GM21423 (cell line): ENCODE measurements around the gene MAP2K7.
"Not testable (repeated sequence)": the region's sequence is repeated elsewhere in the genome, so short reads cannot be mapped to it uniquely, and the experiment has no call there.

Experiments used
- ATAC-seq: cut with Tn5 transposase; IDR thresholded peaks from one replicate; pipeline ENCODE4 v1.9.1; 2021; ENCODE audit warnings: mild to moderate bottlenecking, moderate library complexity; ENCODE audit not compliant: unreplicated experiment

The MAP2K7 gene

DNA sequence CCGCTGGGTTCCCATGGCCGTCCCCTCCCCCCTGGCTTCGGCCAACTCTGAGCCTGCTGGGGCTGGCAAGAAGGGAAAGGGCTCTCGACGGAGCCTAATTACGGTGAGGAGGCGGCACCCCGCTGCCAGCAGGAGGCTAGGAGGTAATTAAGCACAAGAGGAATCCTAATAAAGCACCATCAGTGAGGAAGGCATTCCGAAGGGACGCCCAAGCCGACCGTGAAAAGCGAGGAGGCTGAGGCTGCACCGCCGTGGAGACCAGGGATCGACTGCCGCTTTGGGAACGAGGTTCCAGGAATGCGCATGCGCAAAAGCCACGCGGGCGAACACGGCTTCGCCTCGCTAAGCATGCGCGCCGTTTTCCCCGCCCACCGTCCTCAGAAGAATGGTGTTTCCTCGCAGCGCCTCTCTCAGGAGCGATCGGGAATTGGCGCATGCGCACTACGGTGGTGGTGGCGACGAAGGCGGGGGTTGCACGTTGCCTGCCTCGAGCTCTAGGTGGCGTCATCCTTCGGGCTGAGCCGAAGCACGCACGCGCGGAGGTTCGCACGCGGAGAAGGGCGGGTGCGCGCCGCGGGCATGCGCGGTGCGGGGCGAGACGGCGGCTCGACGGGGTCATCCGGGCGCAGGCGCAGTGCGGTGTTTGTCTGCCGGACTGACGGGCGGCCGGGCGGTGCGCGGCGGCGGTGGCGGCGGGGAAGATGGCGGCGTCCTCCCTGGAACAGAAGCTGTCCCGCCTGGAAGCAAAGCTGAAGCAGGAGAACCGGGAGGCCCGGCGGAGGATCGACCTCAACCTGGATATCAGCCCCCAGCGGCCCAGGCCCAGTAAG lies at the start of gene MAP2K7:
Gene MAP2K7, plus strand, starts transcription at position 634 of the 830 bp plus-strand sequence. Its CDS starts 68 bp downstream, at position 702.
- peak; percentile 83 for ATAC-seq

DNA sequence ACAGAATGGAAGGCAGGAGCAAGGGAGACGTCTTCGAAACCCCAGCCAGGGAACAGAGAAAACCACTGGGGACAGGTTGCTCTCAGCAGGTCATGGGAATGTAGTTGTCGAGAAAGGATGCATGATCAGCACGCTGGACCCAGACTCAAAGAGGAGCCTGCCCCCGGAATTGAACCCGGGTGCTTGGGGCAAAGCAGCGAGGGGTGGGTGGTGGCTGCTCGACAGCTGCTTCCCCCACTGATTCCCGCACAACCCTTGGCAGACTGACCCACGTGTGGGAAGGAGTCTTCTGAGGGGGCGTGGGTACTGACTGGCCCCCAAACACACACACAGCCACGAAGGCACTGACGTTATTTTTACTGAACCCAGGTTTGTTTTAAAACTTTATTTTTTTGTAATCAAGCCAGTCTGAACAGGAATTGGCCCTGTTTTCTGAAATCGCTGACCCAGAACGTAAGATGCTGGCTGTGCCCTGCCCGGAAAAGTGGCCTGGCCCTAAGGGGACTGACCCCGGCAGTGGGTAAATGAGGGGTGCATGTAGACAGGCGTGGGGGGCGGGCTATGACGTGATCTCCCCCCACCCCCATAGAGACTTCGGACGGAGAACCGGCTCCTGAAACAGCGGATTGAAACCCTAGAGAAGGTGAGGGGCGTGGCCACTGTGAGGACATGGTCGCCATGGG lies 48.1 kb upstream of the MAP2K7 start:
- ATAC-seq = no peak

DNA sequence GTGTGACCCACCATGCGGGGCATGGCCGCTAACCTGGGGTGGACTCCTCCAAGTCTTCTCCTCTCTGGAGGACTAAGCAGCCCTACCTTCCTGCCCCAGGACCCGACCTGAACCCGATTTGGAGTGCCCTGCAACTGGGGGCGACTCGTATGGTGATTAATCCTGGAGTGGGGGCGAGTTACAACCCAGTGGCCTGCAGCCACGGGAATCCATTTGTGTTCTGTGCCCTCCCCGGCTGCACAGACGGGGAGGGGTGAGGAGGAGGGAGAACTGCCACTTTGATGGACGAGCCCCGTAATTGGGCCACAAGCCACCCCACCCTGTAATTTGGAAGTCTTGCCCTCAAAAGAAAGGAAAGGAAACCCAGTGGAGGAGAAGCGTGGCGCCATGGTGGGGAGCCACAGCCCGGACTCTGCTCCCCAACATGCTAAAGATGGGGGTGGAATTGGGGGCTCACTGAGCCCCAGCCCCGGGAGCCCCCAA lies 47.5 kb upstream of the MAP2K7 start:
- no peak for ATAC-seq

DNA sequence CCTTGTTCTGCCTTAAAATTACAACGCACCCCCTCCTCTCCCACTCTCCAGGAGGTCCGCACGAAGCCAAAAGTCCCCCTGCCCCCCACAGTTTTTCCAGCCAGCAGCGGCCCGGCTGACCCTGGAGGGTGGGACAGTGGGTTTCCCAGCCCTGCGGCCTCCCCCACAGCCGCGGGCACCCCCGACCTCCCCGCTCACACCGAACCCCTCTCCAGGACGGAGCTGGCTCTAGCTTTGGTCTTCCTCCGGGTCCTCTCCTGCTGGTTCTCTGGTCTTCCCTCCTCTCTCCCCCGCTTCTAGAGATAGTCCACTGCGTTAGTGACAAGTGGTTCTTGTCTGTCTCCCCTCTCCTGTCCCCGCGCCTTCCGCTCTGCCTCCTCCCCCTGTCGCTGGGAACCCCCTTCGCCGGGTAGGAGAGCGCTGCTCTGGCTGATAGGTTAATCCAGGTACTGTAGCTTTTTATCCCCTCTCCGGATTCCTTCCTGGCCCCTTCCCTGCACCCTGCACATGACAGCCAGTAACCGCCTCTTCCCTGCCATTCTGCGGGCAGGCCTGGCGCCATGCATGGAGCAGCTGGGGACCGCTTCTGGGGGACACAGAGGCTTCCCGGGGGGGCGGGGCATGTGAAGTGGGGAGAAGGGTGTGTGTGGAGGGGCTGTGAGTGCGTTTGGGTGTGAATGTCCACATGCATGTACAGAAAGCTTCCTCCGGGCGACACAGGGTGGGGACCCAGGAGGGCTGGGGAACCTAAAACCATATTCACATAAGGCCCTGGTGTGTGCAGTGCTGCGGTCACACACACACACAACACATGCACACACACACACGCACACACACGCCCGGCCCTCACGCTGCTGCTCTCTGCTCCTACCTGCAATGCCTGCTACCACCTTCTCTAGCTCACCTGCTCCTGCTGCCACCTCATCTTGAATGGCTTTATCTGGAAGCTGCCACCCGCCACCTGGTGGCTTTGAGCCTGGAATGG lies 46.7 kb upstream of the MAP2K7 start:
- no peak for ATAC-seq

DNA sequence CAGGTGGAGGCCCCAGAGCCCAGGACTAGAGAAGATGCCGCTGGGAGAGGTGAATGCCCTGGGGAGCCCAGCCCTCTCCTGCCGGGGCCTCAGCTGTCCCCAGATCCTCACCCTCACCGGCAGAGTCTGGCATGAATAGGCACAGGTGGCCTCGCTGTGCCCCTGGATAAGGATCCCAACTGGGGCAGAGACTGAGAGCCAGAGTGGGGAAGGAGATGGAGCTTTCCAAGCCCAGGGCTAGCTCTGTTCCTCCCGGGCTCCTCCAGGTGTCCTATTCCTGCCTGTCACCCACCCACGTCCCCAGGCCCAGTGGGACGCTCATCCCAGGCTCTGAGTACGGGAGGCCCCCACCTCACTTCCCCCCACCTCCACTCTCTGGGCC lies 46.0 kb upstream of the MAP2K7 start:
- ATAC-seq = no peak

DNA sequence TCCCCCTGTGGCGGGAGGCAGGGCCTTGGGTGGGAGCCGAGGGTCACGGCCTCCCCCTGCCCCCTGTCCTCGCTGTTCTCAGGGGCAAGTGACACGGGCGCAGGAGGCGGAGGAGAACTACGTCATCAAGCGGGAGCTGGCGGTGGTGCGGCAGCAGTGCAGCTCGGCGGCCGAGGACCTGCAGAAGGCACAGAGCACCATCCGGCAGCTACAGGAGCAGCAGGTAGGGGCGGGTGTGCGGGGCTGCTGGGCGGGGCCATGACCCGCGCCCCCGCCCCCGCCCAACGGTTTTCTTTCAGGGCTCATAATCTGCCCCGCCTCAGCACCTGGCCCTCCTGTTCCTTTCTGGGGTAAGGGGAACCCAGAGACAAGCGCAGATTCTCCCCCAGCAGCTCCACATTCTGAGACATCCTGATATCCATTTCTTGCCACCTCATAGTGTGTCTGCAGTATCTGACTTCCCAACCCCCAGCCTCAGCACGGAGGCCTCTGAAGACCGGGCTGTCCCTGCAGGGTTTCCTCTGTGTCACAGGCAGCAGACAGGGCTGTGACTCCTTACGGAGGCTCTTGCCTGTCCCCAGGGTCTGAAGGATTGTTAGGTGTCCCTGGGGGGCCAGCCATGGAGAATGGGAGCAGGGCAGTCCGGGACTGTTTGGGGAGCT lies 45.4 kb upstream of the MAP2K7 start:
- no peak for ATAC-seq

DNA sequence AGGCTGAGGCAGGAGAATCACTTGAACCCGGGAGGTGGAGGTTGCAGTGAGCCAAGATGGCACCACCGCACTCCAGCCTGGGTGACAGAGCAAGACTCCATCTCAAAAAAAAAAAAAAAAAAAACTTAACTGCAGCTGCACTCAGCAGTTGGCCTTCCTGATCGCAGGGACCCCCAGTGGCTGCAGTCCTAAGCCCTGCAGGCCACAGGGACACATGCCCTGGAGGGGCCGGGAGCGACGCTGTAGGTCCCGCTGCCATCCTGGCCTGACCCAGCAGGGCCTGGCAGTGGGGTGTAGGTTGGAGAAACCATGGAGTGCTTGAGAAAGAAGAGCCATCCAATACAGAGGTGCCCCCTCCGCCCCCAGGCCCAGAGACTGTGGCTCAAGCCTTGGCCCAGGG lies 44.6 kb upstream of the MAP2K7 start:
- not testable (repeated sequence) for ATAC-seq

DNA sequence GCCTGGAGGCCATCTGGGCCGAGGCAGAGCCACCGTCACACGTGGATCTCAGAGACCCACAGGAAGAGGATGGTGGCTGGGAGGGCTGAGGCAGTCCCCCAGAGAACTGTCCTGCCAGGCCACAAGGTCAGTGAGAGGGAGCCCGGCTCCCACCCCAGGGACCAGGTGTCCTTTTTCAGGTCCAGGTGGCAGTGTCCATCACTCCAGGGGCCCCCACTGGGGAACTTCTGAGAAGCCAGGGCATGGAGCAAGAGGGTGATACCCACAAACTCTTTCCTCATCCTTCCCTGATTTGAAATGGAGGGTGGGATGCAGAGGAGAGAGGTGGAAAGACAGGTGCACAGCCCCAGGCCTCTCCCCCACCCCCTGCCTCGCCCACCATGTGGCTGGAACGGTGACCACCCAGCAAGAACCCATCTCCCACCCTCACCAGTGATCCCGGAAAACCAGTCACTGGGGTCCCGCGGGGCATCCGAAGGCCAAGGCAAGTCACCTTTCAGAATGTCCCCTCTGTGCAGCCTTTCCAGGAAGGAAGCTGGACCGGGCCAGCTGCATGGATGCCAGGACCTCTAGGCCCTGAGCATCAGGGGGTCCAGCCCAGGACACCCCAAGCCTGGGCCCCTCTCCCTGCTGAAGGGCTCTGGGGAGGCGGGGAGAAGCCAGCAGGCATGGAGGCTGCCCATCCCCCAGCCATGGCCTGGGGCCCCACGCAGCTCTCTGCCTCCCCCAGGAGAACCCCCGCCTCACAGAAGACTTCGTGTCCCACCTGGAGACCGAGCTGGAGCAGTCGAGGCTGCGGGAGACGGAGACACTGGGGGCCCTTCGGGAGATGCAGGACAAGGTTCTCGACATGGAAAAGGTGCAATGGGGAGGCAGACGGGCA lies 43.6 kb upstream of the MAP2K7 start:
- no peak for ATAC-seq

DNA sequence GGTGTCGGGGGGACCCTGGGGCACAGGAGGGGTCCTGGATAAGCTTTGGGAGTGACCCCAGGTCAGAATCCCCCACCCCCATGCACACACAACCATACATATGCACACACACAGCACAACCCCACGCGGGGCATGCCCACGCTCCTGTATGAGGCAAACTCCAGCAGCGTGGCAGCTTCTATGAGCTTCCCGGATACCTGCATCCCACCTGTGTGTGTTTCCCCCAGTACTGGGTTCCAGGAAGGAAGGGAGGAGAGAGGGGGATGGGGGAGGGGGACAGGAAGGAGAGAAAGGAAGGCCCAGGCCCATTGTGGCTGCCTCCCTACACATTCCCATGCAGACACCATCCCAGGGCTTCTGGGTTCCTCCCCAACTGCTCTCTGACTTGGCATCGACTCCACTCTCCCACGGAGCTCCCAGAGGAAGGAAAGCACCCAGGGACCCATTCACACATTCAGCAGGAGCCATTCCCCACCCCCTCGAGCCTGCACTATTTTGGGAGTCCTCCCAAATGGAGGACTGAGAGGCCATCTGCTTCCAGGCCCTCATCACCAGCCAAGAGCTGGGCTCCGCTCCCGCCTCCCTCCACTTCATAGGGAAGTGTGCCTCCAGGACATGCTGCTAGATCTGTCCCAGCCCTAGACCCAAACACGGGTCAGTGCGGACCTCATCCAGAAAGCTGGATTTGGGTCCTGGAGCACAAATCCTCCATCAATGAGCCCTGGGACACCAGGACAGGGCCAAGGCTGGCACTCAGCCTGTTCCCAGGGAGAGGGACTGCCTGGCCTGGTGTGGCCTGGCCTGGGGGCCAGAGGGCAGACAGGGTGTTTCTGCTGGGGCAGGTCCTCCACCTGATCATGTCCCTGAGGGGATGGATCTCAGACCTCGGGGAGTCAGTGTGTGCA lies 42.7 kb upstream of the MAP2K7 start:
- ATAC-seq = no peak

DNA sequence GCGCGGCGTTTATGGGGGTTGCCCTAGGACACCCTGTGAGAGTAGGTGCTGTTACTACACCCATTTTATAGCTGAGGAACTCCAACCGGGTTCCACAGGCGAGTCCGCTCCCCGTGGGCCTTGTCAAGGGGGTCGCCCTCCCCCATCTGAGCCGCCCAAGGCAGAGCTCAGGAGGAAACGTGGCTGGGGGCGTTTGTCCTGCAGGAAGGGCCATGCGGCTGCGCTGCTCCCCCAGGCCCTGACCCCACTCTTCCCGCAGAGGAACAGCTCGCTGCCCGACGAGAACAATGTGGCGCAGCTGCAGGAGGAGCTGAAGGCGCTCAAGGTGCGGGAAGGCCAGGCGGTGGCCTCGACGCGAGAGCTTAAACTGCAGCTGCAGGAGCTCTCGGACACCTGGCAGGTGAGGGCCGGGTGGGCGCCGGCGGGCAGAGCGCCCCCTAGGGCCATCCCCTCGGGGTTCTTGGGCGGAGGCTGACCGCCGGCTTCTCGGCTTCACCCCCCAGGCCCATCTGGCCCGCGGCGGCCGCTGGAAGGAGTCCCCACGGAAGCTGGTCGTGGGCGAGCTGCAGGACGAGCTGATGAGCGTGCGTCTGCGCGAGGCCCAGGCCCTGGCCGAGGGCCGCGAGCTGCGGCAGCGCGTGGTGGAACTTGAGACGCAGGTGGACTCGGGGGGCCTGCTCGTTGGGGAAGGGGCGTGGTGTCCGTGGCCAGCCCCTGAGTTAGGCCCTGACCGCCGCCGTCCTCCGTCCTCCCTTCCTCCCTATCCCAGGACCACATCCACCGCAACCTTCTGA lies 41.9 kb upstream of the MAP2K7 start:
- no peak for ATAC-seq

DNA sequence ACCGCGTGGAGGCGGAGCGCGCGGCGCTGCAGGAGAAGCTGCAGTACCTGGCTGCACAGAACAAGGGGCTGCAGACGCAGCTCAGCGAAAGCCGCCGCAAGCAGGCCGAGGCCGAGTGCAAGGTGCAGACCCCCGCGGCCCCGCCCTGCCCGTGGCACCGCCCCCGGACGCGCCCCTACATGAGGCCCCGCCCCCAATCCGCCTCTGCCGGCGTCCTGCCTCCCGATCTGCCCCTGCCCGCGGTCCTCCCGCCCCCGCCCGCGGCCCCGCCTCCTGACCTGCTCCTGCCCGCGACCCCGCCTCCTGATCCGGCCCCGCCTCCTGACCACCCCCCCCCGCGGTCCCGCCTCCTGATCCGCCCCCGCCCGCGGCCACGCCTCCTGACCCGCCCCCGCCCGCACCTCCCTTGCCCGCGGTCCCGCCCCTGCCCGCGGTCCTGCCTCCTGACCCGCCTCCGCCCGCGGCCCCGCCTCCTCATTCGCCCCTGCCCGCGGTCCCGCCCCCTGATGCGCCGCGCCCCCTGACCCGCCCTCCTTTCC lies 41.2 kb upstream of the MAP2K7 start:
- no peak for ATAC-seq

DNA sequence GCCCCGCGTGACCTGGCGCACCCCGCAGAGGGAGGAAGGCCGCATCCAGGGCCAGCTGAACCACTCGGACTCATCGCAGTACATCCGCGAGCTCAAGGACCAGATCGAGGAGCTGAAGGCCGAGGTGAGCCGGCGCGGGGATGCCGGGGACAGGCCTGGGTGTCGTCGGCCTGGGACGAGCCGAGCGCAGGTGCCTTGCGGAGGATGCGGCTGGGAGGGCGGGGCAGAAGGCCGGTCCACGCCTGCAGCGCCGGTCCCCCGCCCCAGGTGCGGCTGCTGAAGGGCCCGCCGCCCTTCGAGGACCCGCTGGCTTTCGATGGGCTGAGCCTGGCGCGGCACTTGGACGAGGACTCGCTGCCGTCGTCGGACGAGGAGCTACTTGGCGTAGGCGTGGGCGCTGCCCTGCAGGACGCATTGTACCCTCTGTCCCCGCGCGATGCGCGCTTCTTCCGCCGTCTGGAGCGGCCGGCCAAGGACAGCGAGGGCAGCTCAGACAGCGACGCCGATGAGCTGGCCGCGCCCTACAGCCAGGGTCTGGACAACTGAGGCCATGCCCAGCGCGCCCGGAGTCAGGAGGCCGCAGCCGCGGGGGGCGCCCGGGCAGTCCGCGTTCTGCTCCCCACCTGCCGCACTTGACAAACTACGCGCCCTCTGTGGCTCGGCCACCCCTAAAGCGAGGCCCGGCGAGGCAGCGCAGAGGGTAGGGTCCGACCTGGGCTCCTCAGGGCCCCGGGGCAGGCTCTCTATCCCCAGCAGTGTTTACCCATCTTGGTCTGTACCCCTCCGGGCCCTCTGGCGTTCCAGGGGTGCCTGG lies 40.3 kb upstream of the MAP2K7 start:
- no peak for ATAC-seq

DNA sequence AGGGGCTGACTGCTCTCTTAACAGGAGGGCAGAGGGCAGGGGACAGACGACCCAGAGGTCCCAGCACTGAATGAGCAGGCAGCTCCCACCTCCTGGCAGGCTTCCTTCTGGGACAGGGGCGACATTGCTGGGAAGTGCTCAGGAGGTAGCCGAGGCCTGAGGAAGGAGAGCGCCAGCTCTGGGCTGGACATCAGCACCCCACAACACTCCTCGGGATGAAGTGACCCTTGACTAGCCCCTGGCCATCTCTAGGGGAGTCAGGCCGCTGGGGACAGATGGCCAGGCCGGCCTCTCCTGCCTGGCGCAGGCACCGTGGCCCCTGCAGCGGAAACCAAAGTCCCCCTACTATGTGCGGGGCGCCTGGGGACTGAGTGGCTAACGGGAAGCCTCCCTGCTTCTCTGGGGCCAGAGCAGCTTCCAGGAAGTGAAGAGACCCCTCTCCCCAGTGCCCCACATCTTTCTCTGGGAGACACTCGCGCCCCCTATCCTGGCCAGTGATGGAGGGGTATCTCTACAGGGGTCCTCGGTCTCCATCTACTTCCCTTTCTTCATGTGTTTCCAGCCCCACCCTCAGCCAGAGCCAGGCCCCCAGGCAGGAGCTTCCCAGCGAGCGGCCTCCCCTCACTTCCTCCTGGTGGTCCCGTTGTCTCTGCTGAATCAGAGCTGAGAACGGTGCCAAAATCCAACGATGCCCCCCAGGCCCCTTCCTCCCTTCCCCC lies 39.5 kb upstream of the MAP2K7 start:
- no peak for ATAC-seq

DNA sequence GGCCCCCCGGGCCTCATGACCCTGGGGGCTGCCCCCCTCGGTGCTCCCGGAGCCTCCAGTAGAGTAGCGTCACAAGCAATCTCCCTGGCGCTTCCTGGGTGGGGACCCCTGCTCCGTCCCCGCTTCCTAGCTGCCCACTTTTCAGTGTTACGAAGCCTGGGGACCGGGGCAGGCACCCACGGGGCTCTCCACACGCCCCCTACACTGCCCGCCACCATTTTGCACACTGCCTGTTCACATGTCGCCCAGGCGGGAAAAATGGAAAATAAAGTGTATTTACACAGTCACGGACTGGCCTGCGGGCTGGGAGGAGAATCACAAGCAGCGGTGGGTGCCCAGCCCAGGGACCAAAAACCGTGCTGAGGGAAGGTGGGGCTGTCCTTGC lies 39.0 kb upstream of the MAP2K7 start:
- no peak for ATAC-seq

DNA sequence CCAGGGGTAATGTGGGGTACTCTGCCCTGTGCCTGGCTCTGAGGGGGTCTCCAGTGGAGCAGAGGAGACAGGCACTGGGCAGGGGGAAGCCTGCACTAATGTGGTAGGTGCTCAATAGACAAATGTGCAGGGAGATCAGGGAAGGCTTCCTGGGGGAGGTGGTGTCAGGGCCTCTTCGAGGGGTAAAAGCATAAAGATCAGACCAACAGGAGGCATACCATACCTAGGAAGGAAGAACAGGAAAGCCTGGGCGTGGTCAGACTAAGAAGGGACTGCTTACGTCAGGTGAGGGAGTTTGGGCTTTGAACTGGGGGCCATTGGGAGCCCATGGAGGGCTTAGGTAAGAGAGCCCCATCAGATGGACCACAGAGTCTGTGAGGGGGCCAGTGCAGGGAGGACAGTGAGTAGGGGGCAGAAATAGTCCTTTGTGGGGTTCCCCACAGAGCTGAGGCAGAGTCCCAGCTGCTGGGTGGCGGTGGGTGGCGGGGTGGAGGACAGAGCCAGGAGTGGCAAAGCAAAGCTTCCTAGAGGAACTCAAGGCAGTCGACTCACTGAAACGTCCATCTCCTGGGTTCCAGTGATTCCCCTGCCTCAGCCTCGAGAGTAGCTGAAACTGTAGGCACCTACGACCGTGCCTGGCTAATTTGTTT lies 38.3 kb upstream of the MAP2K7 start:
- no peak for ATAC-seq
